ENCODE measurements around the gene ACER2. TPM values are rescaled to one million over a fixed set of nuclear protein-coding genes. Genes with fewer than 3 reads are reported as not detected.

ACER2 gene
- total RNA-seq, 1 donor from 2014 or later: 3.9 TPM

Other genes starting within 250 kb of the ACER2 start
- 92.3 TPM for gene DENND4C, start 178.3 kb upstream of the ACER2 start, total RNA-seq
- 1,691 TPM for gene RPS6, start 28.8 kb upstream of the ACER2 start, total RNA-seq